Measurements from ENCODE around the gene GALR1. TPM values are rescaled to one million over a fixed set of nuclear protein-coding genes. Genes with fewer than 3 reads are reported as not detected.

GALR1 gene
- total and polyA plus RNA-seq, 2 donors (not counting 3 experiments of a cell fraction or from before 2014, with no cell fraction given), result not detected

DNA sequence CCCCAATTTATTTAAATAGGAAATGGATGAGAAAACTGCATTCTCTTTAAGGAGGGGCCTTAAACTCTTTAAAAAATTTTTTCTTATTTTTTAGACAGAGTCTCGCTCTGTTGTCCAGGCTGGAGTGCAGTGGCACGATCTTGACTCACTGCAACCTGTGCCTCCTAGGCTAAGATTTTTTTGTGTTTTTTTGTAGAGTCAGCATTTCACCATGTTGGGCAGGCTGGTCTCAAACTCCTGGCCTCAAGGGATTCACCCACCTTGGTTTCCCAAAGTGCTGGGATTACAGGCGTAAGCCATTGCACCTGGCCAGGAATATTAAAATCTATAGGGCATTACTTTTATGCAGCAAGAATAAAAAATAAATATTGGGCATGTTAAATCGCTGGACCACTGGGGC, 56.0 kb downstream of the GALR1 start:
- TF ChIP-seq FOS (IDR thresholded peaks at IDR 0.05; ENCODE audit: borderline replicate concordance, insufficient read depth, low read length), result no peak
- TF ChIP-seq, protein P1, sequence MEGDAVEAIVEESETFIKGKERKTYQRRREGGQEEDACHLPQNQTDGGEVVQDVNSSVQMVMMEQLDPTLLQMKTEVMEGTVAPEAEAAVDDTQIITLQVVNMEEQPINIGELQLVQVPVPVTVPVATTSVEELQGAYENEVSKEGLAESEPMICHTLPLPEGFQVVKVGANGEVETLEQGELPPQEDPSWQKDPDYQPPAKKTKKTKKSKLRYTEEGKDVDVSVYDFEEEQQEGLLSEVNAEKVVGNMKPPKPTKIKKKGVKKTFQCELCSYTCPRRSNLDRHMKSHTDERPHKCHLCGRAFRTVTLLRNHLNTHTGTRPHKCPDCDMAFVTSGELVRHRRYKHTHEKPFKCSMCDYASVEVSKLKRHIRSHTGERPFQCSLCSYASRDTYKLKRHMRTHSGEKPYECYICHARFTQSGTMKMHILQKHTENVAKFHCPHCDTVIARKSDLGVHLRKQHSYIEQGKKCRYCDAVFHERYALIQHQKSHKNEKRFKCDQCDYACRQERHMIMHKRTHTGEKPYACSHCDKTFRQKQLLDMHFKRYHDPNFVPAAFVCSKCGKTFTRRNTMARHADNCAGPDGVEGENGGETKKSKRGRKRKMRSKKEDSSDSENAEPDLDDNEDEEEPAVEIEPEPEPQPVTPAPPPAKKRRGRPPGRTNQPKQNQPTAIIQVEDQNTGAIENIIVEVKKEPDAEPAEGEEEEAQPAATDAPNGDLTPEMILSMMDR (IDR thresholded peaks at IDR 0.05; ENCODE audit: extremely low read depth in 1 of 2, insufficient read depth in 1 of 2, low read depth in 1 of 2, low read length in 2 of 2), result no peak
- TF ChIP-seq POLR2A (IDR thresholded peaks at IDR 0.05; ENCODE audit: low read depth, low read length), result no peak
- no peak for TF ChIP-seq MYC (IDR thresholded peaks at IDR 0.05; ENCODE audit: low read depth, low read length)
- TF ChIP-seq, protein P2, sequence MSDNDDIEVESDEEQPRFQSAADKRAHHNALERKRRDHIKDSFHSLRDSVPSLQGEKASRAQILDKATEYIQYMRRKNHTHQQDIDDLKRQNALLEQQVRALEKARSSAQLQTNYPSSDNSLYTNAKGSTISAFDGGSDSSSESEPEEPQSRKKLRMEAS (IDR thresholded peaks at IDR 0.05; ENCODE audit: insufficient read depth, insufficient read length), result no peak
- TF ChIP-seq EZH2 (IDR thresholded peaks at IDR 0.05; ENCODE audit: borderline replicate concordance, low read depth, low read length, severe bottlenecking), result no peak
- TF ChIP-seq JUN (IDR thresholded peaks at IDR 0.05; ENCODE audit: borderline replicate concordance, insufficient read depth, insufficient read length, low read depth), result no peak
- no peak for TF ChIP-seq GATA2 (IDR thresholded peaks at IDR 0.05; ENCODE audit: insufficient read depth, insufficient read length, low read depth, low read length)
- Histone ChIP-seq H3K27me3 (ENCODE audit: control insufficient read depth in 2 of 2, insufficient read depth in 2 of 2, low read length in 2 of 2) (no peaks in the 10 kb centered on the region), H3K9me1 (replicated peaks; ENCODE audit: control insufficient read depth, extremely low read depth, insufficient read depth, low read length) (no peaks in the 10 kb centered on the region), H2AFZ (ENCODE audit: low read depth, low read length) (no peak overlapping the region), H3K9ac (replicated peaks; ENCODE audit: extremely low read depth, insufficient read depth, low read length) (no peak overlapping the region), H3K79me2 (ENCODE audit: control insufficient read depth, insufficient read depth, low read length) (no peaks in the 10 kb centered on the region), H3K27ac (ENCODE audit: insufficient read depth, low read depth, low read length) (no peak overlapping the region), H3K4me1 (ENCODE audit: control insufficient read depth, extremely low read depth, insufficient read depth, low read length) (no peaks in the 10 kb centered on the region), H3K4me3 (replicated peaks in 1 of 3; ENCODE audit: insufficient read depth in 1 of 3, low read depth in 1 of 3, low read length in 3 of 3) (no peak overlapping the region), H3K36me3 (ENCODE audit: control insufficient read depth in 2 of 2, extremely low read depth in 1 of 2, insufficient read depth in 2 of 2, low read length in 2 of 2) (no peaks in the 10 kb centered on the region), H3K4me2 (ENCODE audit: insufficient read depth, low read length) (no peak overlapping the region), H3K9me3 (replicated peaks; ENCODE audit: control insufficient read depth, insufficient read depth, low read length) (peaks cover 5% of the 10 kb centered on the region), H4K20me1 (replicated peaks; ENCODE audit: control insufficient read depth, extremely low read depth, insufficient read depth, low read length) (no peaks in the 10 kb centered on the region)
- dilution Hi-C loops (cut with MboI; ENCODE audit: extremely low pct_ligation_motif_present, low sequenced_read_pairs) (no loop called here), intact Hi-C loops (cut with micrococcal nuclease) (no loop called here)
- POLR2A ChIA-PET, result no interaction called here
- CTCF ChIA-PET, result no interaction called here
- DNase-seq (ENCODE audit: low read depth, low spot score) (no peak), FAIRE-seq (no peak)
- BruUV-seq (replicated peaks), result no TSS peak

All from endothelial cell of umbilical vein (primary cell).